Thymus (tissue), 11 donors: ENCODE measurements around the gene PDIA5. TPM values are rescaled to one million over a fixed set of nuclear protein-coding genes. Genes with fewer than 3 reads are reported as not detected.

Experiments used
- DNase-seq, 9 donors: peaks; one replicate each; pipeline ENCODE4 v3.0.0-alpha.2; 2013; ENCODE audit warnings: low spot score in 9 of 9, low read depth in 6 of 9, missing footprints in 1 of 9
- H3K27ac ChIP-seq, 2 donors: one replicate each; pipeline ENCODE4 v1.5.1; 2013; ENCODE audit warnings: control low read depth in 1 of 2, low read depth in 1 of 2, low read length in 1 of 2, mild to moderate bottlenecking in 1 of 2, moderate library complexity in 1 of 2
- H3K27me3 ChIP-seq, 2 donors: one replicate each; pipeline ENCODE4 v1.5.1; 2013; ENCODE audit warnings: low read length in 1 of 2; ENCODE audit not compliant: control insufficient read depth in 2 of 2, insufficient read depth in 1 of 2
- H3K36me3 ChIP-seq, 2 donors: one replicate each; pipeline ENCODE4 v1.5.1; 2013; ENCODE audit warnings: low read length in 1 of 2, mild to moderate bottlenecking in 1 of 2, moderate library complexity in 1 of 2; ENCODE audit not compliant: control insufficient read depth in 2 of 2, insufficient read depth in 2 of 2
- H3K4me1 ChIP-seq, 2 donors: one replicate each; pipeline ENCODE4 v1.5.1; 2013; ENCODE audit warnings: low read length in 2 of 2; ENCODE audit not compliant: control insufficient read depth in 2 of 2, insufficient read depth in 2 of 2
- H3K4me3 ChIP-seq, 2 donors: one replicate each; pipeline ENCODE4 v1.5.1; 2013; ENCODE audit warnings: low read length in 2 of 2, control low read depth in 1 of 2, mild to moderate bottlenecking in 1 of 2
- H3K9me3 ChIP-seq, 2 donors: one replicate each; pipeline ENCODE4 v1.5.1; 2013; ENCODE audit warnings: low read length in 1 of 2, mild to moderate bottlenecking in 1 of 2; ENCODE audit not compliant: control insufficient read depth in 2 of 2, insufficient read depth in 1 of 2
- WGBS: extraction: QIAGEN DNeasy Blood & Tissue Kit; methylation state at CpG from one replicate; pipeline ENCODE4 v1.1.7; 2013; 5-methylcytosine and 5-hydroxymethylcytosine counted together
- polyA plus RNA-seq: library from polyadenylated mRNA; stranded (reverse); fragments of 200-250 nt; gene quantifications from one replicate; pipeline ENCODE4 v1.2.3, GENCODE V29; 2013
- total RNA-seq: library from RNA; stranded (reverse); fragments of 120-200 nt; gene quantifications from one replicate; pipeline ENCODE4 v1.2.4, GENCODE V29; 2013
- donor health status: healthy.

Gene PDIA5
- total and polyA plus RNA-seq, 2 donors = 6.1 to 7.7 TPM

DNA sequence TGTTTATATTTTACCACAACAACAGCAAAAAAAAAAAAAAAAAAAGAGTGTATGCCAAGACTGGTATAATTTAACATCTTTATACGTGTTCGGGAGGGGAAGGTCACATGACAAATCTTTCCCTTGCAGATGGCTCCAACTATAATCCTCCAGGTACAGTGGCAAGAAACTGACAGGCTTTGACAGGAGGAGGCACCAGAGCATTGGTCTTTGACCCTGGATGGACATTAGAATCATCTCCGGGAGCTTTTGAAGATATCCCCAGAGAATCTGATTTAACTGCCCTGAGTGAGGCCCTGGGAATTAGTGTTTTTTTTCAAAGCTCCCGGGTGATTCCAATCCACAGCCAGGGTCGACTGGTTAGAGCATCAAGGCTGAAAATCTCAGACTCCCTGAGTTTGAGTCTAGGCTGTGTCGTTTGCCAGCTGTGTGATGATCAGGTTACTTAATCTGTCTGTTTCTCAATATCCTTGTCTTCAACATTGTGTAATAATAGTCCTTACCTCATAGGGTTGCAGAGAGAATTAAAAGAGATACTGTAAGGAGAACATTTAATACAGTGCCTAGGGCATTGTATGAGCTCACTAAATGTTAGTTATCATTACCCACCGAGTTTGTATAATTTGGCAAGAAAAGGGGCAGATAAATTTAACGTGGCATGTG lies 30.3 kb upstream of the PDIA5 start:
- Histone ChIP-seq H3K27me3 (peaks cover 0 to 18% of the 10 kb centered on the region in 2 donors), H3K36me3 (no peaks in the 10 kb centered on the region), H3K4me3 (no peak overlapping the region), H3K27ac (no peak overlapping the region), H3K9me3 (no peaks in the 10 kb centered on the region), H3K4me1 (no peaks in the 10 kb centered on the region)
- DNase-seq = no peak
- WGBS = 94% methylated on average over 8 of the region's 8 CpGs

DNA sequence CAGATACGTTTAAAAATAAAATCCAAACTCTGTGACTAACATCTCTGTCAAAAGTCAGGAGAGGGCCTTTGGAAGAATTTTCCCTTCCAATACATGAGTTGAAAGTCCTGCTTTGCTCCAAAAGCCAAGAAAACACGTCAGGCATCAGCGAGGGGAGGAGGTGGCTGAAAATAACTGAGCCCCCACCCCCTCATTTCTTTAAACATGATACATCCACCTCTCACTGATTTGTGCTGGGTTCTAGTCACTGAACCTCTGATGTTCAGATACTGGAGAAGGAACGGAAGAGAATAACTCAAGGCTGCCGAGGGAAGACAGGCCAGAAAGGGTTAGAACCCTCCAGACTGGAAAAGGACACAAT lies 29.8 kb upstream of the PDIA5 start:
- Histone ChIP-seq H3K36me3 (no peaks in the 10 kb centered on the region), H3K4me1 (no peaks in the 10 kb centered on the region), H3K4me3 (no peak overlapping the region), H3K9me3 (no peaks in the 10 kb centered on the region), H3K27ac (no peak overlapping the region), H3K27me3 (peaks cover 0 to 13% of the 10 kb centered on the region in 2 donors)
- 93% methylated on average over 5 of the region's 5 CpGs for WGBS
- DNase-seq = no peak

DNA sequence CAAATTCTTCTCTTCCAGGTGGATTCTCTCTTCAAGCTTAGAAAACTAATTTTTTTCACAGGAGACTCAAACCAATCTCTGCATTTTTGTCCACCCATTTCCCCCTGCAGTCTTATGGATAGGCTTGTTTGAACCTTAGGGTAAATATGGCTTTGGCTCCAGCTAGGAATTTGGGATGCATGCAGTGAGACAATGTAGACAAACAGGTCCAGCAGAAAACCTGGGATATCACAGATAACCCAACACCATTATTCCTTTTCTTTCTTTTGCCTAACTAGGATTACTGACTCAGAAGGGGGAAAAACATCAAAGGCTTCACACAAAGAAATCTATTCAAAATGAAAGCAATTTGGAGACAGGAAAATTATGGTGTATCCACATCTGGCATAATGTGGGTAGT lies 28.1 kb upstream of the PDIA5 start:
- H3K27ac ChIP-seq = no peak overlapping the region

DNA sequence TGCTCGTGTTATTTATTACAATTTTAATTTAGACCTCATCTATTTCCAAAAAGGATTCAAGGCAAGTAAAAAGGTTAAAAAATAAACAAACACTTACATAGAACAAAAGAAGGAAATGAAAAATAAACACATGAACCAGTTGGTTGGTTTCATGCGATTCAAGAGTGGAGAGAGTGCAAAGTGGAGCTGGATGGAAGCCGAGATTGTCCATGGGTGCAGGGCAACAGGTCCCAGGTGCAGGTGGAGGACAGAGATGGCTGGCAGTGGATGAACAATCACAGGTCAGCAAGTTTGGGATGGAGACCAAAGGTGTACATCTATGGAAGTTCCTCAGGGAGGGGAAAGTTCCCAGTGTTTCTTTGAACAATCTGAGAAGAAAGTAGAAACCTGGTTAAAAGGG lies 27.6 kb upstream of the PDIA5 start:
- H3K4me3 ChIP-seq = no peak overlapping the region
- H3K9me3 ChIP-seq = no peaks in the 10 kb centered on the region
- no peaks in the 10 kb centered on the region for H3K4me1 ChIP-seq
- 92% methylated on average over 3 of the region's 3 CpGs for WGBS
- no peak for DNase-seq
- H3K27me3 ChIP-seq = peaks cover 0 to 10% of the 10 kb centered on the region in 2 donors
- H3K27ac ChIP-seq = no peak overlapping the region
- no peaks in the 10 kb centered on the region for H3K36me3 ChIP-seq

More for the DNA sequence above, 28.1 kb upstream of the PDIA5 start:
- Histone ChIP-seq H3K4me1 (no peaks in the 10 kb centered on the region), H3K4me3 (no peak overlapping the region), H3K9me3 (no peaks in the 10 kb centered on the region), H3K36me3 (no peaks in the 10 kb centered on the region), H3K27me3 (peaks cover 0 to 10% of the 10 kb centered on the region in 2 donors)
- DNase-seq = no peak

DNA sequence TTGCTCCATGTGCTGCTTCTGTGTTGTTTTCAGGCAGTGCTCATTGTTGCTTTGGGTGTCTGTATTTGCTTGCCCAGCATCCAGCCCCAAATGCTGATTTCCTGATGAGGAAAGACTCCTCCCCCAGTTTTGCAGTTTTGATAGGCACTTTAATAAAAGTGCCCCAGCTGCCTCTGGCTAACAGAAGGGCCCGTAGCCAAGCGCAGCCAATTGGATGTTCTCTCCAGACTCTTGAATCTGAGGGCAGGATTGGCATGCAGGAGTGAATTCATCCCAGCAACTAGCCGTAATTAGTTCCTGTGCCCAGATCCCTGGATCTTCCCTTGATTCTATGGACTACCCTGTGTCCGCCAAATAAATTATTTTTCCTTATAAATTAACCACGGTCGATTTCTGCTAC lies 24.4 kb upstream of the PDIA5 start:
- Histone ChIP-seq H3K36me3 (no peaks in the 10 kb centered on the region), H3K27ac (no peak overlapping the region), H3K9me3 (no peaks in the 10 kb centered on the region), H3K27me3 (peaks cover 0 to 12% of the 10 kb centered on the region in 2 donors), H3K4me1 (no peaks in the 10 kb centered on the region), H3K4me3 (no peak overlapping the region)
- over 99% methylated on average over 6 of the region's 6 CpGs for WGBS
- DNase-seq = no peak

DNA sequence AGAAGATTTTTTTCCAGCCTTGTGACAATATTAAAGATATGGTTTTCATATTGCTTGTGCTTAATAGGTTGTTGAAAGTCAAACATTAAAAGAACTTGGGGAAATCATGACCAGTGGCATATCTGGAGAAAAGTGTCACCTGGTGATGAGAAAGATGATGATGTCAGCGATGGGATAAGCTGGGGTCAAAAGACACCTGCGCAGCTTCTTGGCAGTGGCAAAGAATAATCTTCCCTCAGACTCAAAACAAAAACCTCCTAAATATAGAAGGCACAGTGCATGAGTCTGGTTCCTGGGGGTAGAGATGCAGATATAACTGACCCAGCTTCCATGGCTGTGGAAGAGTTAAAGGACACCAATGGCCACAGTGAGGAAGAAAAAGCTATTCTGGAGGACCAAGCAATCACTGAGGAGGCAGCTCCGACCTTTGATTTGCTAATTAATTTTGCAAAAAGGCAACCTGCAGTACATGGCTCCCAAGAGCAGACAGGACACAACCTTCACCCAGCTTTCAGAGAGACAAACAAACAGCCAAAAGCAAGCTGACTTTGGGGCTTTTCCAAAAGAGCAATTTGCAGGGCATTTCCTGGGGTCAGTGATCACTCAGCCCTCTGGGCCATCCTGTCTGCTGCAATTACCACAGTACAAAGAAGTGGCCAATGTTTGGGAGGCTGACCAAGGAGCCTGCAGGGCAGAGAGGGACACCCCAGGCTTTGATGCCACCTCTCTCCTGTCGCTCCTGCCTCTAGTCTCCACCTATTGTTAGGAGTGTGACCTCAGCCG lies 21.7 kb upstream of the PDIA5 start:
- DNase-seq = no peak
- H3K4me3 ChIP-seq = no peak overlapping the region
- H3K27ac ChIP-seq = no peak overlapping the region

DNA sequence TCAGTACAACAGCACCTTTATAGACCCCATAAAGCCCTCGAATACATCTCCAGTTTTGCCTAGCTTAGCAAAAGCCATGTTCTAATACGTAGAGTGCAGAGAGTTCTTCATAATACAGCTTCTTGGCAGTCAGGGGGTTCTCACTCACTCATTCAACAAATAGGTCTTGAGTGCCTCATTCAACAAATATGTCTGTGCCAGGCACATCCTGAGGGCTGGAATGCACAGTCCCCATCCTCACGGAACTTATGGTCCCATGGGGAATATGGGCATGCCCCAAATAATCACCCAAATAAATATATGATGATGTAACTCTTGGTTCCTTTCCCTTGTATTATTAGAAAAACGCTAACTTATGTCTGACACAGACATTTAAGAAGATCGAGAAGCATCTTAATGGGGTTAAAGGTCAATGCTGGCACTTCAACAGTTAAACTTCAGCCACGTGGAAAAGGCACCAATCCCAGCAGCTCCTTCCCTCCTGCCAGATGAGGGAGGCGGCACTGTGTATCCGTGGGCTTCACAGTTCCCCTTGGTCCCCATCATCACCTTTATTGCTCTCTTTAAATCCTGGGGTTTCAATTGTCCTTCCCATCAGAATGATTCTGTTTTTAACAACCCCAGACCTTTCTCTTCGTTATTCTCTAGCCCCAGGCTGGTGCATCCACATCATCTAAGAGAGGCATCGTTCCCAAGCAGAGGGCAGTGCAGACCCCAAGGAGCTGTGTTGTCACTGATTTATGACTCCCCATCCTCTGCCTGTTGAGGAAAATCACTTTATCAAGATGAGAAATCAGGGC lies 20.4 kb upstream of the PDIA5 start:
- Histone ChIP-seq H3K4me1 (no peaks in the 10 kb centered on the region), H3K9me3 (no peaks in the 10 kb centered on the region), H3K27me3 (peaks cover 0 to 2% of the 10 kb centered on the region in 2 donors), H3K4me3 (no peak overlapping the region), H3K27ac (no peak overlapping the region), H3K36me3 (no peaks in the 10 kb centered on the region)
- WGBS = 88% methylated on average over 10 of the region's 10 CpGs
- DNase-seq = no peak

More for the DNA sequence above, 21.7 kb upstream of the PDIA5 start:
- Histone ChIP-seq H3K36me3 (no peaks in the 10 kb centered on the region), H3K27me3 (peaks cover 0 to 3% of the 10 kb centered on the region in 2 donors), H3K9me3 (no peaks in the 10 kb centered on the region), H3K4me1 (no peaks in the 10 kb centered on the region)
- WGBS = 93% methylated on average over 5 of the region's 5 CpGs

DNA sequence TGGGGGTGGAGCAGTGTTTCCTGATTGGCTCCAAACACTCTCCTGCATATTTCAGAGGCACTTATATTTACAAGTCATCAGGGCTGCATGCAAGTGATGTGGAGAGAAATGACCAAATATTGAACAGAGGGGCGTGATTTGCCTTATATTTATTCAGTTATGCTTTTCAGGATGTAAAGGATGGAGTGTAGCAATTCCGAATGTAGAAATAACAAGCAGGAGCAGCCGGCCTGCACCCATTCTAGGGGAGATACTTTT lies 19.8 kb upstream of the PDIA5 start:
- no peak overlapping the region for H3K4me3 ChIP-seq
- 96% methylated on average over 3 of the region's 3 CpGs for WGBS
- H3K9me3 ChIP-seq = no peaks in the 10 kb centered on the region
- no peak overlapping the region for H3K27ac ChIP-seq
- no peak for DNase-seq
- H3K36me3 ChIP-seq = no peaks in the 10 kb centered on the region
- H3K27me3 ChIP-seq = peaks cover 0 to 2% of the 10 kb centered on the region in 2 donors
- H3K4me1 ChIP-seq = no peaks in the 10 kb centered on the region
